Smooth muscle cell (in vitro differentiated cells): ENCODE data around the gene MATK. TPM values are rescaled to one million over a fixed set of nuclear protein-coding genes. Genes with fewer than 3 reads are reported as not detected.

ENCODE experiments used
- DNase-seq: peaks from one replicate; lab custom pipeline; 2025; ENCODE audit not compliant: unreplicated experiment; lab: John Stamatoyannopoulos, UW
- H2AFZ ChIP-seq: fragments of 200-600 bp; sonication (generic); 2 replicates; pipeline ENCODE4 v1.6.0; 2016; ENCODE audit warnings: antibody characterized with exemption, low read depth, mild to moderate bottlenecking
- H3F3A ChIP-seq: fragments of 200-600 bp; sonication (generic); 2 replicates; pipeline ENCODE4 v1.6.0; 2017; ENCODE audit warnings: antibody characterized with exemption, low read depth
- H3K27ac ChIP-seq: fragments of 200-600 bp; sonication (generic); 2 replicates; pipeline ENCODE4 v1.5.1; 2016; ENCODE audit warnings: low read depth, mild to moderate bottlenecking
- H3K27me3 ChIP-seq: fragments of 200-600 bp; sonication (generic); 2 replicates; pipeline ENCODE4 v1.6.1; 2016; ENCODE audit warnings: low read depth, mild to moderate bottlenecking
- H3K36me3 ChIP-seq: fragments of 200-600 bp; sonication (generic); 2 replicates; pipeline ENCODE4 v1.5.1; 2016; ENCODE audit warnings: low read depth
- H3K4me1 ChIP-seq: fragments of 200-600 bp; sonication (generic); 2 replicates; pipeline ENCODE4 v1.5.1; 2016; ENCODE audit warnings: low read depth
- H3K4me2 ChIP-seq: fragments of 200-600 bp; sonication (generic); 2 replicates; pipeline ENCODE4 v1.6.0; 2016; ENCODE audit warnings: mild to moderate bottlenecking
- H3K4me3 ChIP-seq: fragments of 200-600 bp; sonication (generic); 2 replicates; pipeline ENCODE4 v1.5.1; 2016; ENCODE audit warnings: mild to moderate bottlenecking
- H3K79me2 ChIP-seq: fragments of 200-600 bp; sonication (generic); 2 replicates; pipeline ENCODE4 v1.6.0; 2016; ENCODE audit warnings: low read depth, mild to moderate bottlenecking
- H3K9ac ChIP-seq: fragments of 200-600 bp; sonication (generic); 2 replicates; pipeline ENCODE4 v1.6.0; 2016; ENCODE audit warnings: low read depth
- H3K9me3 ChIP-seq: fragments of 200-600 bp; sonication (generic); replicated peaks from 2 replicates; pipeline ENCODE4 v1.5.1; 2016; ENCODE audit warnings: low read depth
- H4K20me1 ChIP-seq: fragments of 200-600 bp; sonication (generic); 2 replicates; pipeline ENCODE4 v1.6.0; 2016; ENCODE audit warnings: low read depth
- WGBS: methylation state at CpG from one replicate; pipeline ENCODE4 v1.1.7; 2016; ENCODE audit warnings: low lambda C conversion rate; 5-methylcytosine and 5-hydroxymethylcytosine counted together
- polyA plus RNA-seq: library from polyadenylated mRNA; unstranded; fragments of >200 nt; fragmentation: Nextera tagmentation; extraction: Ambion mirVana; gene quantifications from 2 replicates; pipeline ENCODE4 v1.2.1, GENCODE V29; 2016
- total RNA-seq: library from RNA; depleted of rRNA; stranded (reverse); fragments of >200 nt; gene quantifications from 2 replicates; pipeline ENCODE4 v1.2.3, GENCODE V29; 2014
- TF ChIP-seq, protein P1 (sequence below): fragments of 200-600 bp; sonication (generic); IDR thresholded peaks from 2 replicates; pipeline ENCODE4 v1.5.1; 2017; ENCODE audit warnings: borderline replicate concordance, mild to moderate bottlenecking, antibody characterized with exemption; ENCODE audit not compliant: insufficient read depth, poor library complexity, severe bottlenecking

MATK gene
- total and polyA plus RNA-seq, 2 experiments from 2014 or later = not detected

- H3K27ac ChIP-seq = no peak overlapping the region
- TF ChIP-seq, protein P1, sequence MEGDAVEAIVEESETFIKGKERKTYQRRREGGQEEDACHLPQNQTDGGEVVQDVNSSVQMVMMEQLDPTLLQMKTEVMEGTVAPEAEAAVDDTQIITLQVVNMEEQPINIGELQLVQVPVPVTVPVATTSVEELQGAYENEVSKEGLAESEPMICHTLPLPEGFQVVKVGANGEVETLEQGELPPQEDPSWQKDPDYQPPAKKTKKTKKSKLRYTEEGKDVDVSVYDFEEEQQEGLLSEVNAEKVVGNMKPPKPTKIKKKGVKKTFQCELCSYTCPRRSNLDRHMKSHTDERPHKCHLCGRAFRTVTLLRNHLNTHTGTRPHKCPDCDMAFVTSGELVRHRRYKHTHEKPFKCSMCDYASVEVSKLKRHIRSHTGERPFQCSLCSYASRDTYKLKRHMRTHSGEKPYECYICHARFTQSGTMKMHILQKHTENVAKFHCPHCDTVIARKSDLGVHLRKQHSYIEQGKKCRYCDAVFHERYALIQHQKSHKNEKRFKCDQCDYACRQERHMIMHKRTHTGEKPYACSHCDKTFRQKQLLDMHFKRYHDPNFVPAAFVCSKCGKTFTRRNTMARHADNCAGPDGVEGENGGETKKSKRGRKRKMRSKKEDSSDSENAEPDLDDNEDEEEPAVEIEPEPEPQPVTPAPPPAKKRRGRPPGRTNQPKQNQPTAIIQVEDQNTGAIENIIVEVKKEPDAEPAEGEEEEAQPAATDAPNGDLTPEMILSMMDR = no peak
- no peaks in the 10 kb centered on the region for H3K4me1 ChIP-seq
- H3K79me2 ChIP-seq = no peaks in the 10 kb centered on the region
- H3K36me3 ChIP-seq = no peaks in the 10 kb centered on the region
- no peaks in the 10 kb centered on the region for H3F3A ChIP-seq
- H3K9ac ChIP-seq = no peak overlapping the region
- DNase-seq = no peak
- H3K4me2 ChIP-seq = no peak overlapping the region
- H2AFZ ChIP-seq = no peak overlapping the region
- no peaks in the 10 kb centered on the region for H3K9me3 ChIP-seq
- H3K27me3 ChIP-seq = no peaks in the 10 kb centered on the region
- no peaks in the 10 kb centered on the region for H4K20me1 ChIP-seq
- WGBS = 89% methylated on average over 30 of the region's 32 CpGs
- no peak overlapping the region for H3K4me3 ChIP-seq
Measured at GRCh38 chr19:3825286-3825956, 39.2 kb upstream of the MATK start.

DNA sequence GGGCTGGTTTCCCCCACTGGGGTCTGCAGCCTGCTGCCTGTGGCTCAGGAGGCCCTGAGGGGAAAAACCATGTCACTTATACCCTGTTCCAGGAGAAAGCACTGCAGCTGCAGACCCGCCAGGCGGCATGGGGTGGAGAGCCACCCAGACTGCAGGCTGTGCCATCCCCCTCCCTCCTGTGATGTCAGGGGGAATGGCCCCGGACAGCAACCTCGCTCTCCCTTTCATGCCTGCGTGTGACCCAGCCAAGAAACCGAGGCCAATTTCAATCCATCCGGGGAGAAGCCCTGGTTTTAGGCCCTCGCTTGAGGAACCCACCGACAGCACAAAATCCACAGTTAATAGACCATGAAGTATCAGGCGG is 37.2 kb upstream of the MATK start:
- TF ChIP-seq, protein P1 = no peak
- Histone ChIP-seq H2AFZ (no peak overlapping the region), H3K79me2 (no peaks in the 10 kb centered on the region), H3K27ac (no peak overlapping the region), H3K9ac (no peak overlapping the region), H3K9me3 (no peaks in the 10 kb centered on the region), H3K4me3 (no peak overlapping the region), H3K4me1 (no peaks in the 10 kb centered on the region), H4K20me1 (no peaks in the 10 kb centered on the region), H3K27me3 (no peaks in the 10 kb centered on the region), H3F3A (no peaks in the 10 kb centered on the region), H3K4me2 (no peak overlapping the region), H3K36me3 (no peaks in the 10 kb centered on the region)
- no peak for DNase-seq
- WGBS = 89% methylated on average over 10 of the region's 10 CpGs

- no peaks in the 10 kb centered on the region for H3K4me1 ChIP-seq
- no peak overlapping the region for H3K9ac ChIP-seq
- H3K4me3 ChIP-seq = no peak overlapping the region
- no peak overlapping the region for H2AFZ ChIP-seq
- H3K27ac ChIP-seq = no peak overlapping the region
- H3K36me3 ChIP-seq = no peaks in the 10 kb centered on the region
- H4K20me1 ChIP-seq = no peaks in the 10 kb centered on the region
- 90% methylated on average over 26 of the region's 26 CpGs for WGBS
- no peaks in the 10 kb centered on the region for H3F3A ChIP-seq
- no peaks in the 10 kb centered on the region for H3K27me3 ChIP-seq
- DNase-seq = no peak
- H3K9me3 ChIP-seq = no peaks in the 10 kb centered on the region
- H3K79me2 ChIP-seq = no peaks in the 10 kb centered on the region
- TF ChIP-seq, protein P1 = no peak
- H3K4me2 ChIP-seq = no peak overlapping the region
Measured at GRCh38 chr19:3822683-3823349, 36.6 kb upstream of the MATK start.
